DND-41 (cell line): Measurements from ENCODE around the gene AGPAT1.

Experiments used
- ATAC-seq: fragments of 200-7000 bp; cut with Tn5 transposase; 3 replicates; pipeline ENCODE4 v1.9.1; 2021; ENCODE audit warnings: low read depth; ENCODE audit not compliant: insufficient read depth
- DNase-seq: peaks from one replicate; pipeline ENCODE4 v3.0.0-alpha.2; 2020
- H2AFZ ChIP-seq: 2 replicates; pipeline ENCODE4 v1.6.0; 2012; ENCODE audit warnings: low read depth, low read length
- H3K27ac ChIP-seq: 2 replicates; pipeline ENCODE4 v1.5.1; 2012; ENCODE audit warnings: low read length, inconsistent platforms
- H3K27me3 ChIP-seq: fragments of 200-600 bp; sonication (generic); 2 replicates; pipeline ENCODE4 v1.6.0; 2012; ENCODE audit warnings: low read length, mild to moderate bottlenecking, inconsistent platforms; ENCODE audit not compliant: insufficient read depth, poor library complexity
- H3K36me3 ChIP-seq: 2 replicates; pipeline ENCODE4 v1.5.1; 2012; ENCODE audit warnings: low read length, inconsistent platforms; ENCODE audit not compliant: insufficient read depth
- H3K4me1 ChIP-seq: 2 replicates; pipeline ENCODE4 v1.5.1; 2012; ENCODE audit warnings: mild to moderate bottlenecking, low read length; ENCODE audit not compliant: insufficient read depth
- H3K4me2 ChIP-seq: 2 replicates; pipeline ENCODE4 v1.6.0; 2012; ENCODE audit warnings: mild to moderate bottlenecking, moderate library complexity, low read length, inconsistent platforms; ENCODE audit not compliant: insufficient read depth
- H3K4me3 ChIP-seq, 2 experiments: fragments of 200-600 bp in 1 of 2; shearing (Covaris generic) in 1 of 2; 2 replicates each; pipeline ENCODE4 v1.5.1; 2012 to 2016; ENCODE audit warnings: inconsistent platforms in 2 of 2, low read length in 2 of 2, mild to moderate bottlenecking in 2 of 2, low read depth in 1 of 2, moderate library complexity in 1 of 2
- H3K79me2 ChIP-seq: 2 replicates; pipeline ENCODE4 v1.6.0; 2012; ENCODE audit warnings: low read length, inconsistent platforms; ENCODE audit not compliant: insufficient read depth
- H3K9ac ChIP-seq: 2 replicates; pipeline ENCODE4 v1.6.0; 2012; ENCODE audit warnings: low read depth, mild to moderate bottlenecking, inconsistent platforms, low read length, moderate library complexity
- H3K9me3 ChIP-seq: 2 replicates; pipeline ENCODE4 v1.5.1; 2012; ENCODE audit warnings: low read length, moderate library complexity, mild to moderate bottlenecking, inconsistent platforms; ENCODE audit not compliant: insufficient read depth, severe bottlenecking
- H4K20me1 ChIP-seq: 2 replicates; pipeline ENCODE4 v1.6.0; 2012; ENCODE audit warnings: low read length; ENCODE audit not compliant: insufficient read depth
- CTCF ChIP-seq: IDR thresholded peaks from 2 replicates; pipeline ENCODE4 v1.5.1; 2012; ENCODE audit warnings: borderline replicate concordance, low read length, moderate library complexity, mild to moderate bottlenecking; ENCODE audit not compliant: poor library complexity, severe bottlenecking; ENCODE audit errors: extremely low read depth
- EZH2 ChIP-seq: IDR thresholded peaks from 3 replicates; pipeline ENCODE4 v1.6.1; 2012; ENCODE audit warnings: borderline replicate concordance, low read depth, mild to moderate bottlenecking, moderate library complexity, low read length, inconsistent platforms; ENCODE audit not compliant: severe bottlenecking

Gene AGPAT1

GRCh38 chr6:32163559-32164258 is 12.2 kb downstream of the AGPAT1 start:
- H3K36me3 ChIP-seq, result peaks cover 39% of the 10 kb centered on the region
- no peaks in the 10 kb centered on the region for H3K9me3 ChIP-seq
- no peak for TF ChIP-seq EZH2
- TF ChIP-seq CTCF, result no peak
- no peaks in the 10 kb centered on the region for H3K27me3 ChIP-seq
- no peak overlapping the region for H2AFZ ChIP-seq
- no peak overlapping the region for H3K9ac ChIP-seq
- H4K20me1 ChIP-seq, result no peaks in the 10 kb centered on the region
- DNase-seq (no peak), ATAC-seq (no peak)
- H3K4me2 ChIP-seq, result no peak overlapping the region
- no peak overlapping the region; the same call in 1 of the 2 replicates for H3K27ac ChIP-seq
- H3K4me3 ChIP-seq, result no peak overlapping the region
- no peaks in the 10 kb centered on the region for H3K4me1 ChIP-seq
- no peaks in the 10 kb centered on the region for H3K79me2 ChIP-seq

GRCh38 chr6:32158052-32158451 is 17.8 kb downstream of the AGPAT1 start:
- Histone ChIP-seq H3K27ac (no peak overlapping the region), H3K4me1 (peaks cover 22% of the 10 kb centered on the region), H3K79me2 (peaks cover 23% of the 10 kb centered on the region), H4K20me1 (peaks cover 9% of the 10 kb centered on the region; the same call in 1 of the 2 replicates), H2AFZ (no peak overlapping the region), H3K9ac (no peak overlapping the region), H3K36me3 (peaks cover 43% of the 10 kb centered on the region), H3K9me3 (no peaks in the 10 kb centered on the region), H3K4me2 (no peak overlapping the region), H3K27me3 (no peaks in the 10 kb centered on the region), H3K4me3 (no peak overlapping the region)
- ATAC-seq, result no peak
- DNase-seq, result no peak
- TF ChIP-seq CTCF, result no peak

GRCh38 chr6:32156891-32157290 is 19.0 kb downstream of the AGPAT1 start:
- Histone ChIP-seq H3K27me3 (no peaks in the 10 kb centered on the region), H3K9ac (no peak overlapping the region), H3K79me2 (peaks cover 23% of the 10 kb centered on the region), H3K4me1 (peaks cover 25% of the 10 kb centered on the region), H3K27ac (no peak overlapping the region), H2AFZ (no peak overlapping the region), H3K4me3 (no peak overlapping the region), H3K4me2 (no peak overlapping the region), H3K9me3 (no peaks in the 10 kb centered on the region), H4K20me1 (peaks cover 9% of the 10 kb centered on the region; the same call in 1 of the 2 replicates), H3K36me3 (peaks cover 39% of the 10 kb centered on the region)
- DNase-seq (no peak), ATAC-seq (no peak)
- TF ChIP-seq CTCF, result no peak
- no peak for TF ChIP-seq EZH2
